Astrocyte (in vitro differentiated cells and primary cell): ENCODE measurements around the gene OVCA2. TPM values are rescaled to one million over a fixed set of nuclear protein-coding genes. Genes with fewer than 3 reads are reported as not detected.

Experiments
- DNase-seq: peaks from one replicate; pipeline ENCODE4 v3.0.0-alpha.2; 2010; ENCODE audit warnings: low read depth
- FAIRE-seq: peaks from 2 replicates; lab custom pipeline; 2011; peaks lifted over from hg19 to GRCh38; lab: Jason Lieb, UNC
- H2AFZ ChIP-seq: 2 replicates; pipeline ENCODE4 v1.6.0; 2012; ENCODE audit warnings: low read depth, low read length, inconsistent platforms
- H3K27ac ChIP-seq: 2 replicates; pipeline ENCODE4 v1.5.1; 2011; ENCODE audit warnings: low read depth, low read length, inconsistent platforms
- H3K27me3 ChIP-seq: 2 replicates; pipeline ENCODE4 v1.6.0; 2011; ENCODE audit warnings: low read length, inconsistent platforms; ENCODE audit not compliant: insufficient read depth
- H3K36me3 ChIP-seq: 2 replicates; pipeline ENCODE4 v1.5.1; 2011; ENCODE audit warnings: low read length, inconsistent platforms; ENCODE audit not compliant: insufficient read depth
- H3K4me1 ChIP-seq: 2 replicates; pipeline ENCODE4 v1.5.1; 2011; ENCODE audit warnings: low read length, inconsistent platforms; ENCODE audit not compliant: insufficient read depth
- H3K4me2 ChIP-seq: 2 replicates; pipeline ENCODE4 v1.6.0; 2012; ENCODE audit warnings: low read length, inconsistent platforms
- H3K4me3 ChIP-seq: 2 replicates; pipeline ENCODE4 v1.5.1; 2011; ENCODE audit warnings: low read depth, mild to moderate bottlenecking, low read length, inconsistent platforms; ENCODE audit not compliant: insufficient read depth
- H3K79me2 ChIP-seq: 2 replicates; pipeline ENCODE4 v1.6.0; 2012; ENCODE audit warnings: mild to moderate bottlenecking, low read length, inconsistent platforms; ENCODE audit not compliant: insufficient read depth
- H3K9ac ChIP-seq: 2 replicates; pipeline ENCODE4 v1.6.0; 2012; ENCODE audit warnings: mild to moderate bottlenecking, low read length, inconsistent platforms
- H3K9me3 ChIP-seq: 2 replicates; pipeline ENCODE4 v1.5.1; 2012; ENCODE audit warnings: low read depth, mild to moderate bottlenecking, low read length, inconsistent platforms; ENCODE audit not compliant: insufficient read depth
- H4K20me1 ChIP-seq: 2 replicates; pipeline ENCODE4 v1.6.0; 2012; ENCODE audit warnings: low read length, inconsistent platforms; ENCODE audit not compliant: insufficient read depth
- H3K27ac Mint-ChIP-seq: one replicate; pipeline ENCODE4 v1.8.0; 2021; ENCODE audit warnings: mild to moderate bottlenecking, mixed read lengths; ENCODE audit not compliant: unreplicated experiment
- H3K27me3 Mint-ChIP-seq: one replicate; pipeline ENCODE4 v1.8.0; 2021; ENCODE audit warnings: low read depth, mixed read lengths; ENCODE audit not compliant: unreplicated experiment
- H3K36me3 Mint-ChIP-seq: one replicate; pipeline ENCODE4 v1.8.0; 2021; ENCODE audit warnings: low read depth, mixed read lengths; ENCODE audit not compliant: unreplicated experiment
- H3K4me1 Mint-ChIP-seq: one replicate; pipeline ENCODE4 v1.8.0; 2021; ENCODE audit warnings: low read depth, mixed read lengths; ENCODE audit not compliant: unreplicated experiment
- H3K4me3 Mint-ChIP-seq: one replicate; pipeline ENCODE4 v1.8.0; 2021; ENCODE audit warnings: mild to moderate bottlenecking, moderate library complexity, mixed read lengths; ENCODE audit not compliant: unreplicated experiment
- H3K9me3 Mint-ChIP-seq: one replicate; pipeline ENCODE4 v1.8.0; 2021; ENCODE audit warnings: mild to moderate bottlenecking, mixed read lengths; ENCODE audit not compliant: unreplicated experiment
- CTCF ChIP-seq: IDR thresholded peaks from 2 replicates; pipeline ENCODE4 v1.5.1; 2011; ENCODE audit warnings: low read depth, mild to moderate bottlenecking, inconsistent platforms, low read length, moderate library complexity; ENCODE audit not compliant: insufficient read depth
- EZH2 ChIP-seq: IDR thresholded peaks from 2 replicates; pipeline ENCODE4 v1.6.1; 2012; ENCODE audit warnings: mild to moderate bottlenecking, low read length, inconsistent platforms; ENCODE audit not compliant: insufficient read depth
- total RNA-seq: library from RNA; stranded (reverse); gene quantifications from 2 replicates; pipeline ENCODE4 v1.2.1, GENCODE V29; 2021

OVCA2 gene
- total RNA-seq, 1 donor from 2014 or later = 36.8 TPM

GRCh38 chr17:2060385-2060658 lies 18.5 kb downstream of the OVCA2 start:
- peak overlapping the region; percentile 99 for H3K27ac ChIP-seq
- Mint-ChIP-seq H3K4me1 (peaks cover 40% of the 10 kb centered on the region), H3K9me3 (peaks cover 2% of the 10 kb centered on the region), H3K27ac (peak overlapping the region; percentile 83), H3K36me3 (peaks cover 24% of the 10 kb centered on the region), H3K27me3 (no peaks in the 10 kb centered on the region), H3K4me3 (no peak overlapping the region)
- DNase-seq (no peak), FAIRE-seq (no peak)
- H3K36me3 ChIP-seq = peaks cover 9% of the 10 kb centered on the region
- no peaks in the 10 kb centered on the region for H3K9me3 ChIP-seq
- H4K20me1 ChIP-seq = peaks cover 27% of the 10 kb centered on the region
- peak overlapping the region; percentile 93 for H3K9ac ChIP-seq
- peak overlapping the region; percentile 86 for H3K4me2 ChIP-seq
- no peak overlapping the region for H3K4me3 ChIP-seq
- peaks cover 66% of the 10 kb centered on the region for H3K4me1 ChIP-seq
- TF ChIP-seq CTCF = no peak
- TF ChIP-seq EZH2 = no peak
- no peak overlapping the region for H2AFZ ChIP-seq
- H3K79me2 ChIP-seq = peaks cover 79% of the 10 kb centered on the region
- no peaks in the 10 kb centered on the region for H3K27me3 ChIP-seq

- Histone ChIP-seq H3K4me3 (no peak overlapping the region), H2AFZ (no peak overlapping the region), H3K27ac (peak overlapping the region; percentile 99), H3K4me1 (peaks cover 72% of the 10 kb centered on the region), H3K9ac (peak overlapping the region; percentile 93), H3K79me2 (peaks cover 79% of the 10 kb centered on the region), H3K36me3 (peaks cover 9% of the 10 kb centered on the region), H3K4me2 (peak overlapping the region; percentile 86), H3K27me3 (no peaks in the 10 kb centered on the region), H4K20me1 (peaks cover 27% of the 10 kb centered on the region), H3K9me3 (no peaks in the 10 kb centered on the region)
- FAIRE-seq (no peak), DNase-seq (no peak)
- TF ChIP-seq CTCF (no peak), EZH2 (no peak)
- Mint-ChIP-seq H3K4me1 (peaks cover 44% of the 10 kb centered on the region), H3K36me3 (peaks cover 28% of the 10 kb centered on the region), H3K9me3 (peaks cover 2% of the 10 kb centered on the region), H3K4me3 (no peak overlapping the region), H3K27me3 (no peaks in the 10 kb centered on the region), H3K27ac (peak overlapping the region; percentile 83)
Measured at GRCh38 chr17:2060681-2061440, 19.0 kb downstream of the OVCA2 start.

- no peak overlapping the region for H3K4me3 ChIP-seq
- H3K27me3 ChIP-seq = no peaks in the 10 kb centered on the region
- H3K36me3 Mint-ChIP-seq = peaks cover 28% of the 10 kb centered on the region
- DNase-seq (no peak), FAIRE-seq (no peak)
- peak overlapping the region; percentile 97 for H3K27ac Mint-ChIP-seq
- H3K4me1 ChIP-seq = peaks cover 78% of the 10 kb centered on the region
- peaks cover 77% of the 10 kb centered on the region for H3K79me2 ChIP-seq
- TF ChIP-seq CTCF = no peak
- TF ChIP-seq EZH2 = no peak
- H3K9ac ChIP-seq = peak overlapping the region; percentile 93
- H2AFZ ChIP-seq = no peak overlapping the region
- no peaks in the 10 kb centered on the region for H3K9me3 ChIP-seq
- peaks cover 9% of the 10 kb centered on the region for H3K36me3 ChIP-seq
- peaks cover 22% of the 10 kb centered on the region for H4K20me1 ChIP-seq
- H3K4me2 ChIP-seq = peak overlapping the region; percentile 46
- H3K27me3 Mint-ChIP-seq = no peaks in the 10 kb centered on the region
- H3K4me1 Mint-ChIP-seq = peaks cover 49% of the 10 kb centered on the region
- H3K27ac ChIP-seq = peak overlapping the region; percentile 99
- peaks cover 2% of the 10 kb centered on the region for H3K9me3 Mint-ChIP-seq
- peak overlapping the region; percentile 76 for H3K4me3 Mint-ChIP-seq
Measured at GRCh38 chr17:2061441-2061958, 19.7 kb downstream of the OVCA2 start.
